GM23338 (cell line): Measurements from ENCODE around the gene LINC00305. TPM values are rescaled to one million over a fixed set of nuclear protein-coding genes. Genes with fewer than 3 reads are reported as not detected.

Source experiments
- ATAC-seq: fragments of 200-7000 bp; cut with Tn5 transposase; 3 replicates; pipeline ENCODE4 v1.9.1; 2020
- DNase-seq: peaks from one replicate; pipeline ENCODE4 v3.0.0-alpha.2; 2015; ENCODE audit warnings: low spot score
- H2AFZ ChIP-seq: fragments of 200-600 bp; sonication (generic); 2 replicates; pipeline ENCODE4 v1.8.0; 2016; ENCODE audit warnings: antibody characterized with exemption, mild to moderate bottlenecking, moderate library complexity
- H3F3A ChIP-seq: fragments of 200-600 bp; sonication (generic); replicated peaks from 2 replicates; pipeline ENCODE4 v1.8.0; 2017; ENCODE audit warnings: antibody characterized with exemption, mixed run types, low read depth
- H3K27ac ChIP-seq: fragments of 200-600 bp; sonication (generic); 2 replicates; pipeline ENCODE4 v1.6.1; 2016; ENCODE audit warnings: low read depth
- H3K27me3 ChIP-seq: fragments of 200-600 bp; sonication (generic); 2 replicates; pipeline ENCODE4 v1.8.0; 2016; ENCODE audit warnings: mild to moderate bottlenecking, mixed run types, moderate library complexity; ENCODE audit not compliant: insufficient read depth
- H3K36me3 ChIP-seq: fragments of 200-600 bp; sonication (generic); 2 replicates; pipeline ENCODE4 v1.8.0; 2016; ENCODE audit warnings: mild to moderate bottlenecking; ENCODE audit not compliant: insufficient read depth
- H3K4me1 ChIP-seq: fragments of 200-600 bp; sonication (generic); 2 replicates; pipeline ENCODE4 v1.8.0; 2016; ENCODE audit warnings: mild to moderate bottlenecking, moderate library complexity; ENCODE audit not compliant: insufficient read depth
- H3K4me2 ChIP-seq: fragments of 200-600 bp; sonication (generic); 2 replicates; pipeline ENCODE4 v1.7.1; 2017; ENCODE audit warnings: mixed run types
- H3K4me3 ChIP-seq: fragments of 200-600 bp; sonication (generic); 2 replicates; pipeline ENCODE4 v1.6.1; 2016; ENCODE audit warnings: mixed run types
- H3K79me2 ChIP-seq: fragments of 200-600 bp; sonication (generic); replicated peaks from 2 replicates; pipeline ENCODE4 v1.8.0; 2017; ENCODE audit warnings: mild to moderate bottlenecking; ENCODE audit not compliant: insufficient read depth
- H3K9me2 ChIP-seq: fragments of 200-600 bp; sonication (generic); 2 replicates; pipeline ENCODE4 v1.8.0; 2017; ENCODE audit not compliant: insufficient read depth
- H4K20me1 ChIP-seq: fragments of 200-600 bp; sonication (generic); replicated peaks from 2 replicates; pipeline ENCODE4 v1.8.0; 2017; ENCODE audit warnings: mild to moderate bottlenecking; ENCODE audit not compliant: insufficient read depth
- H3K27ac Mint-ChIP-seq: 2 replicates; pipeline ENCODE4 v1.8.0; 2020; ENCODE audit warnings: inconsistent platforms, mild to moderate bottlenecking, moderate library complexity, mixed read lengths
- H3K27me3 Mint-ChIP-seq: 3 replicates; pipeline ENCODE4 v1.8.0; 2022; ENCODE audit warnings: low read depth, mild to moderate bottlenecking, moderate library complexity, mixed read lengths, inconsistent platforms; ENCODE audit not compliant: insufficient read depth, poor library complexity
- H3K36me3 Mint-ChIP-seq: 3 replicates; pipeline ENCODE4 v1.8.0; 2021; ENCODE audit warnings: low read depth, mild to moderate bottlenecking, inconsistent platforms, moderate library complexity, mixed read lengths
- H3K4me1 Mint-ChIP-seq: 3 replicates; pipeline ENCODE4 v1.8.0; 2020; ENCODE audit warnings: mild to moderate bottlenecking, inconsistent platforms, mixed read lengths
- H3K4me3 Mint-ChIP-seq: 3 replicates; pipeline ENCODE4 v1.8.0; 2021; ENCODE audit warnings: moderate library complexity, mild to moderate bottlenecking, inconsistent platforms, mixed read lengths
- H3K9me3 Mint-ChIP-seq: 3 replicates; pipeline ENCODE4 v1.8.0; 2020; ENCODE audit warnings: moderate library complexity, mild to moderate bottlenecking, inconsistent platforms, mixed read lengths
- CREB1 ChIP-seq: fragments of 250-450 bp; sonication (Bioruptor Pico); IDR thresholded peaks from 2 replicates; pipeline ENCODE4 v1.5.0; 2020; ENCODE audit warnings: low read depth, mild to moderate bottlenecking, moderate library complexity
- CTCF ChIP-seq, 2 experiments: fragments of 200-600 bp in 1 of 2; sonication (generic) in 1 of 2; conservative IDR thresholded peaks; 2 replicates each; pipeline versions ENCODE4 v1.5.1 to v1.6.1; 2016 to 2017; ENCODE audit warnings: antibody characterized with exemption in 2 of 2, low read depth in 2 of 2, mild to moderate bottlenecking in 2 of 2, moderate library complexity in 1 of 2
- NANOG ChIP-seq: IDR thresholded peaks from 2 replicates; pipeline ENCODE4 v1.6.1; 2016; ENCODE audit warnings: antibody characterized with exemption, borderline replicate concordance
- POLR2AphosphoS5 ChIP-seq: IDR thresholded peaks from 2 replicates; pipeline ENCODE4 v1.6.1; 2016; ENCODE audit warnings: antibody characterized with exemption, low read depth
- REST ChIP-seq: IDR thresholded peaks from one replicate; pipeline ENCODE4 v1.6.1; 2018; ENCODE audit warnings: antibody characterized with exemption; ENCODE audit not compliant: unreplicated experiment
- STAT1 ChIP-seq: IDR thresholded peaks from one replicate; pipeline ENCODE4 v1.6.1; 2016; ENCODE audit warnings: antibody characterized with exemption; ENCODE audit not compliant: unreplicated experiment
- polyA plus RNA-seq: library from polyadenylated mRNA; unstranded; fragments of >200 nt; fragmentation: Nextera tagmentation; extraction: Ambion mirVana; gene quantifications from 2 replicates; pipeline ENCODE4 v1.2.1, GENCODE V29; 2016
- total RNA-seq: library from RNA; depleted of rRNA; stranded (reverse); fragments of >200 nt; shearing (Covaris generic); gene quantifications from 2 replicates; pipeline ENCODE4 v1.2.3, GENCODE V29; 2014
- TF ChIP-seq, protein P1 (sequence below): IDR thresholded peaks from 2 replicates; pipeline ENCODE4 v1.6.1; 2016; ENCODE audit warnings: antibody characterized with exemption
- TF ChIP-seq, protein P2 (sequence below): fragments of 250-450 bp; sonication (Bioruptor Pico); IDR thresholded peaks from 2 replicates; pipeline ENCODE4 v1.5.0; 2020; ENCODE audit warnings: mild to moderate bottlenecking, moderate library complexity

LINC00305 gene
- total and polyA plus RNA-seq, 2 experiments from 2014 or later = not detected

- no peaks in the 10 kb centered on the region for H3K27me3 ChIP-seq
- H3K79me2 ChIP-seq = no peaks in the 10 kb centered on the region
- Mint-ChIP-seq H3K4me1 (peaks cover 14% of the 10 kb centered on the region), H3K9me3 (no peaks in the 10 kb centered on the region), H3K36me3 (no peaks in the 10 kb centered on the region), H3K4me3 (no peak overlapping the region), H3K27me3 (peaks cover under 1% of the 10 kb centered on the region), H3K27ac (no peak overlapping the region)
- no peak overlapping the region for H2AFZ ChIP-seq
- no peak overlapping the region for H3K4me2 ChIP-seq
- no peaks in the 10 kb centered on the region for H3K36me3 ChIP-seq
- no peak overlapping the region for H3K27ac ChIP-seq
- no peak overlapping the region for H3K4me3 ChIP-seq
- H4K20me1 ChIP-seq = no peaks in the 10 kb centered on the region
- H3F3A ChIP-seq = no peaks in the 10 kb centered on the region
- H3K4me1 ChIP-seq = no peaks in the 10 kb centered on the region
- H3K9me2 ChIP-seq = no peaks in the 10 kb centered on the region
- DNase-seq = no peak
- ATAC-seq = no peak
- TF ChIP-seq STAT1 (no peak), CTCF (conservative IDR thresholded peaks at IDR 0.05; ENCODE audit: low read depth in 2 of 2) (peak in 1 of 2 experiments; percentile 67; a peak in 3 of 4 replicates)
These were observed 51.4 kb downstream of the LINC00305 start for GRCh38 chr18:64097497-64097896.

DNA sequence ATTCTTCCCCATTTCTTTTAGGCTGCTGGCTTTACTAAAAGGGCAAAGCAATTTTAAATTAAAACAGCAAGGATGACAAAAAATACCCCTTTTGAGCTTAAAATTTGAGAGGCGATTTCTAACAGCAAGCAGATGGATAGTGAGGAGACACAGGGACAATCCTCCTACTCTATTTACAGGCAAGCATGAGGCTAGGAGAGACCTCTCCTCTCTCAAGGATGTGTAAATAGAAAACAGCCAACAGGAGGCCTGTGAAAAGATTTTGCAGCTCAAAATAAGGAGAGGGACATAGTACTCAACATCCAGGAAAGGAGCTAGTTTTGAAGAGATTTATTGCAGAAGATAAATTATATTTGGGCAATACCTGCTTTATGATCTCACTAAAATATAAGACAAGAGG is 53.8 kb downstream of the LINC00305 start:
- Mint-ChIP-seq H3K27me3 (no peaks in the 10 kb centered on the region), H3K27ac (no peak overlapping the region), H3K9me3 (no peaks in the 10 kb centered on the region), H3K4me3 (no peak overlapping the region), H3K36me3 (no peaks in the 10 kb centered on the region), H3K4me1 (peaks cover 14% of the 10 kb centered on the region)
- Histone ChIP-seq H3K36me3 (no peaks in the 10 kb centered on the region), H3K9me2 (no peaks in the 10 kb centered on the region), H3K27ac (no peak overlapping the region), H3K4me1 (no peaks in the 10 kb centered on the region), H2AFZ (peak overlapping the region; percentile 19; the same call in 1 of the 2 replicates), H4K20me1 (no peaks in the 10 kb centered on the region), H3F3A (no peaks in the 10 kb centered on the region), H3K4me3 (no peak overlapping the region), H3K27me3 (no peaks in the 10 kb centered on the region), H3K79me2 (no peaks in the 10 kb centered on the region), H3K4me2 (no peak overlapping the region)
- DNase-seq (no peak), ATAC-seq (peak; percentile 56; the same call in 2 of the 3 replicates)
- no peak for TF ChIP-seq NANOG
- TF ChIP-seq, protein P1, sequence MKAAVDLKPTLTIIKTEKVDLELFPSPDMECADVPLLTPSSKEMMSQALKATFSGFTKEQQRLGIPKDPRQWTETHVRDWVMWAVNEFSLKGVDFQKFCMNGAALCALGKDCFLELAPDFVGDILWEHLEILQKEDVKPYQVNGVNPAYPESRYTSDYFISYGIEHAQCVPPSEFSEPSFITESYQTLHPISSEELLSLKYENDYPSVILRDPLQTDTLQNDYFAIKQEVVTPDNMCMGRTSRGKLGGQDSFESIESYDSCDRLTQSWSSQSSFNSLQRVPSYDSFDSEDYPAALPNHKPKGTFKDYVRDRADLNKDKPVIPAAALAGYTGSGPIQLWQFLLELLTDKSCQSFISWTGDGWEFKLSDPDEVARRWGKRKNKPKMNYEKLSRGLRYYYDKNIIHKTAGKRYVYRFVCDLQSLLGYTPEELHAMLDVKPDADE = no peak
- TF ChIP-seq, protein P2, sequence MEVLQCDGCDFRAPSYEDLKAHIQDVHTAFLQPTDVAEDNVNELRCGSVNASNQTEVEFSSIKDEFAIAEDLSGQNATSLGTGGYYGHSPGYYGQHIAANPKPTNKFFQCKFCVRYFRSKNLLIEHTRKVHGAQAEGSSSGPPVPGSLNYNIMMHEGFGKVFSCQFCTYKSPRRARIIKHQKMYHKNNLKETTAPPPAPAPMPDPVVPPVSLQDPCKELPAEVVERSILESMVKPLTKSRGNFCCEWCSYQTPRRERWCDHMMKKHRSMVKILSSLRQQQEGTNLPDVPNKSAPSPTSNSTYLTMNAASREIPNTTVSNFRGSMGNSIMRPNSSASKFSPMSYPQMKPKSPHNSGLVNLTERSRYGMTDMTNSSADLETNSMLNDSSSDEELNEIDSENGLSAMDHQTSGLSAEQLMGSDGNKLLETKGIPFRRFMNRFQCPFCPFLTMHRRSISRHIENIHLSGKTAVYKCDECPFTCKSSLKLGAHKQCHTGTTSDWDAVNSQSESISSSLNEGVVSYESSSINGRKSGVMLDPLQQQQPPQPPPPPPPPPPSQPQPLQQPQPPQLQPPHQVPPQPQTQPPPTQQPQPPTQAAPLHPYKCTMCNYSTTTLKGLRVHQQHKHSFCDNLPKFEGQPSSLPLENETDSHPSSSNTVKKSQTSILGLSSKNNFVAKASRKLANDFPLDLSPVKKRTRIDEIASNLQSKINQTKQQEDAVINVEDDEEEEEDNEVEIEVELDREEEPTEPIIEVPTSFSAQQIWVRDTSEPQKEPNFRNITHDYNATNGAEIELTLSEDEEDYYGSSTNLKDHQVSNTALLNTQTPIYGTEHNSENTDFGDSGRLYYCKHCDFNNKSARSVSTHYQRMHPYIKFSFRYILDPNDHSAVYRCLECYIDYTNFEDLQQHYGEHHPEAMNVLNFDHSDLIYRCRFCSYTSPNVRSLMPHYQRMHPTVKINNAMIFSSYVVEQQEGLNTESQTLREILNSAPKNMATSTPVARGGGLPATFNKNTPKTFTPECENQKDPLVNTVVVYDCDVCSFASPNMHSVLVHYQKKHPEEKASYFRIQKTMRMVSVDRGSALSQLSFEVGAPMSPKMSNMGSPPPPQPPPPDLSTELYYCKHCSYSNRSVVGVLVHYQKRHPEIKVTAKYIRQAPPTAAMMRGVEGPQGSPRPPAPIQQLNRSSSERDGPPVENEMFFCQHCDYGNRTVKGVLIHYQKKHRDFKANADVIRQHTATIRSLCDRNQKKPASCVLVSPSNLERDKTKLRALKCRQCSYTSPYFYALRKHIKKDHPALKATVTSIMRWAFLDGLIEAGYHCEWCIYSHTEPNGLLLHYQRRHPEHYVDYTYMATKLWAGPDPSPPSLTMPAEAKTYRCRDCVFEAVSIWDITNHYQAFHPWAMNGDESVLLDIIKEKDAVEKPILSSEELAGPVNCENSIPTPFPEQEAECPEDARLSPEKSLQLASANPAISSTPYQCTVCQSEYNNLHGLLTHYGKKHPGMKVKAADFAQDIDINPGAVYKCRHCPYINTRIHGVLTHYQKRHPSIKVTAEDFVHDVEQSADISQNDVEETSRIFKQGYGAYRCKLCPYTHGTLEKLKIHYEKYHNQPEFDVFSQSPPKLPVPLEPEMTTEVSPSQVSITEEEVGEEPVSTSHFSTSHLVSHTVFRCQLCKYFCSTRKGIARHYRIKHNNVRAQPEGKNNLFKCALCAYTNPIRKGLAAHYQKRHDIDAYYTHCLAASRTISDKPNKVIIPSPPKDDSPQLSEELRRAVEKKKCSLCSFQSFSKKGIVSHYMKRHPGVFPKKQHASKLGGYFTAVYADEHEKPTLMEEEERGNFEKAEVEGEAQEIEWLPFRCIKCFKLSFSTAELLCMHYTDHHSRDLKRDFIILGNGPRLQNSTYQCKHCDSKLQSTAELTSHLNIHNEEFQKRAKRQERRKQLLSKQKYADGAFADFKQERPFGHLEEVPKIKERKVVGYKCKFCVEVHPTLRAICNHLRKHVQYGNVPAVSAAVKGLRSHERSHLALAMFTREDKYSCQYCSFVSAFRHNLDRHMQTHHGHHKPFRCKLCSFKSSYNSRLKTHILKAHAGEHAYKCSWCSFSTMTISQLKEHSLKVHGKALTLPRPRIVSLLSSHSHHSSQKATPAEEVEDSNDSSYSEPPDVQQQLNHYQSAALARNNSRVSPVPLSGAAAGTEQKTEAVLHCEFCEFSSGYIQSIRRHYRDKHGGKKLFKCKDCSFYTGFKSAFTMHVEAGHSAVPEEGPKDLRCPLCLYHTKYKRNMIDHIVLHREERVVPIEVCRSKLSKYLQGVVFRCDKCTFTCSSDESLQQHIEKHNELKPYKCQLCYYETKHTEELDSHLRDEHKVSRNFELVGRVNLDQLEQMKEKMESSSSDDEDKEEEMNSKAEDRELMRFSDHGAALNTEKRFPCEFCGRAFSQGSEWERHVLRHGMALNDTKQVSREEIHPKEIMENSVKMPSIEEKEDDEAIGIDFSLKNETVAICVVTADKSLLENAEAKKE = no peak
- TF ChIP-seq POLR2AphosphoS5 = no peak
- TF ChIP-seq CREB1 (CRISPR knock-in tag) = no peak
- TF ChIP-seq REST = no peak
